Measurements from ENCODE around the gene UBE2E2.

Gene UBE2E2

GRCh38 chr3:23492057-23492456, 288.9 kb downstream of the UBE2E2 start:
- H3K4me1 ChIP-seq (ENCODE audit: control insufficient read depth, insufficient read depth, low read length): no peaks in the 10 kb centered on the region

GRCh38 chr3:23493889-23494288, 290.8 kb downstream of the UBE2E2 start:
- H3K9ac ChIP-seq (ENCODE audit: low read length): no peak overlapping the region
- no peak overlapping the region for H3K27ac ChIP-seq (ENCODE audit: low read depth, low read length)
- H3K27me3 ChIP-seq (ENCODE audit: control insufficient read depth, insufficient read depth, low read length): no peaks in the 10 kb centered on the region
- H3K4me3 ChIP-seq (ENCODE audit: low read length): no peak overlapping the region
- no peaks in the 10 kb centered on the region for H3K36me3 ChIP-seq (ENCODE audit: control insufficient read depth, insufficient read depth, low read length)
- no peaks in the 10 kb centered on the region for H3K4me1 ChIP-seq (ENCODE audit: control insufficient read depth, insufficient read depth, low read length)

More at GRCh38 chr3:23492057-23492456, 288.9 kb downstream of the UBE2E2 start:
- Histone ChIP-seq H3K27ac (ENCODE audit: low read depth, low read length) (no peak overlapping the region), H3K27me3 (ENCODE audit: control insufficient read depth, insufficient read depth, low read length) (no peaks in the 10 kb centered on the region), H3K9ac (ENCODE audit: low read length) (no peak overlapping the region), H3K36me3 (ENCODE audit: control insufficient read depth, insufficient read depth, low read length) (no peaks in the 10 kb centered on the region), H3K4me3 (ENCODE audit: low read length) (no peak overlapping the region)

- H3K27me3 ChIP-seq (ENCODE audit: control insufficient read depth, insufficient read depth, low read length): no peaks in the 10 kb centered on the region
- H3K36me3 ChIP-seq (ENCODE audit: control insufficient read depth, insufficient read depth, low read length): no peaks in the 10 kb centered on the region
- no peak overlapping the region for H3K9ac ChIP-seq (ENCODE audit: low read length)
- no peak overlapping the region for H3K27ac ChIP-seq (ENCODE audit: low read depth, low read length)
- H3K4me1 ChIP-seq (ENCODE audit: control insufficient read depth, insufficient read depth, low read length): no peaks in the 10 kb centered on the region
- no peak overlapping the region for H3K4me3 ChIP-seq (ENCODE audit: low read length)
Measured at GRCh38 chr3:23494967-23495366, 291.8 kb downstream of the UBE2E2 start.

GRCh38 chr3:23495507-23495906, 292.4 kb downstream of the UBE2E2 start:
- Histone ChIP-seq H3K27me3 (ENCODE audit: control insufficient read depth, insufficient read depth, low read length) (no peaks in the 10 kb centered on the region), H3K4me3 (ENCODE audit: low read length) (no peak overlapping the region), H3K27ac (ENCODE audit: low read depth, low read length) (no peak overlapping the region), H3K4me1 (ENCODE audit: control insufficient read depth, insufficient read depth, low read length) (no peaks in the 10 kb centered on the region), H3K36me3 (ENCODE audit: control insufficient read depth, insufficient read depth, low read length) (no peaks in the 10 kb centered on the region), H3K9ac (ENCODE audit: low read length) (no peak overlapping the region)

GRCh38 chr3:23496165-23496564, 293.0 kb downstream of the UBE2E2 start:
- no peaks in the 10 kb centered on the region for H3K4me1 ChIP-seq (ENCODE audit: control insufficient read depth, insufficient read depth, low read length)
- no peak overlapping the region for H3K9ac ChIP-seq (ENCODE audit: low read length)
- no peak overlapping the region for H3K27ac ChIP-seq (ENCODE audit: low read depth, low read length)

GRCh38 chr3:23497156-23497555, 294.0 kb downstream of the UBE2E2 start:
- Histone ChIP-seq H3K4me3 (ENCODE audit: low read length) (no peak overlapping the region), H3K27me3 (ENCODE audit: control insufficient read depth, insufficient read depth, low read length) (no peaks in the 10 kb centered on the region), H3K9ac (ENCODE audit: low read length) (no peak overlapping the region), H3K4me1 (ENCODE audit: control insufficient read depth, insufficient read depth, low read length) (no peaks in the 10 kb centered on the region), H3K27ac (ENCODE audit: low read depth, low read length) (no peak overlapping the region), H3K36me3 (ENCODE audit: control insufficient read depth, insufficient read depth, low read length) (no peaks in the 10 kb centered on the region)

More at GRCh38 chr3:23496165-23496564, 293.0 kb downstream of the UBE2E2 start:
- H3K36me3 ChIP-seq (ENCODE audit: control insufficient read depth, insufficient read depth, low read length): no peaks in the 10 kb centered on the region
- no peaks in the 10 kb centered on the region for H3K27me3 ChIP-seq (ENCODE audit: control insufficient read depth, insufficient read depth, low read length)
- H3K4me3 ChIP-seq (ENCODE audit: low read length): no peak overlapping the region

GRCh38 chr3:23501201-23501802, 298.2 kb downstream of the UBE2E2 start:
- Histone ChIP-seq H3K36me3 (ENCODE audit: control insufficient read depth, insufficient read depth, low read length) (no peaks in the 10 kb centered on the region), H3K9ac (ENCODE audit: low read length) (no peak overlapping the region), H3K4me3 (ENCODE audit: low read length) (no peak overlapping the region), H3K27ac (ENCODE audit: low read depth, low read length) (no peak overlapping the region), H3K4me1 (ENCODE audit: control insufficient read depth, insufficient read depth, low read length) (no peaks in the 10 kb centered on the region), H3K27me3 (ENCODE audit: control insufficient read depth, insufficient read depth, low read length) (no peaks in the 10 kb centered on the region)

- Histone ChIP-seq H3K9ac (ENCODE audit: low read length) (no peak overlapping the region), H3K4me1 (ENCODE audit: control insufficient read depth, insufficient read depth, low read length) (no peaks in the 10 kb centered on the region), H3K27ac (ENCODE audit: low read depth, low read length) (no peak overlapping the region), H3K27me3 (ENCODE audit: control insufficient read depth, insufficient read depth, low read length) (no peaks in the 10 kb centered on the region), H3K36me3 (ENCODE audit: control insufficient read depth, insufficient read depth, low read length) (no peaks in the 10 kb centered on the region), H3K4me3 (ENCODE audit: low read length) (no peak overlapping the region)
Measured at GRCh38 chr3:23508464-23508863, 305.3 kb downstream of the UBE2E2 start.

GRCh38 chr3:23518441-23518840, 315.3 kb downstream of the UBE2E2 start:
- H3K36me3 ChIP-seq (ENCODE audit: control insufficient read depth, insufficient read depth, low read length): no peaks in the 10 kb centered on the region
- no peaks in the 10 kb centered on the region for H3K27me3 ChIP-seq (ENCODE audit: control insufficient read depth, insufficient read depth, low read length)
- peaks cover 3% of the 10 kb centered on the region for H3K4me1 ChIP-seq (ENCODE audit: control insufficient read depth, insufficient read depth, low read length)
- H3K4me3 ChIP-seq (ENCODE audit: low read length): no peak overlapping the region
- H3K9ac ChIP-seq (ENCODE audit: low read length): no peak overlapping the region
- no peak overlapping the region for H3K27ac ChIP-seq (ENCODE audit: low read depth, low read length)

- H3K9ac ChIP-seq (ENCODE audit: low read length): no peak overlapping the region
- H3K36me3 ChIP-seq (ENCODE audit: control insufficient read depth, insufficient read depth, low read length): no peaks in the 10 kb centered on the region
- no peak overlapping the region for H3K4me3 ChIP-seq (ENCODE audit: low read length)
- no peak overlapping the region for H3K27ac ChIP-seq (ENCODE audit: low read depth, low read length)
- H3K27me3 ChIP-seq (ENCODE audit: control insufficient read depth, insufficient read depth, low read length): no peaks in the 10 kb centered on the region
- peaks cover 3% of the 10 kb centered on the region for H3K4me1 ChIP-seq (ENCODE audit: control insufficient read depth, insufficient read depth, low read length)
Measured at GRCh38 chr3:23519314-23520208, 316.4 kb downstream of the UBE2E2 start.

GRCh38 chr3:23527326-23527725, 324.2 kb downstream of the UBE2E2 start:
- Histone ChIP-seq H3K9ac (ENCODE audit: low read length) (no peak overlapping the region), H3K27me3 (ENCODE audit: control insufficient read depth, insufficient read depth, low read length) (no peaks in the 10 kb centered on the region), H3K27ac (ENCODE audit: low read depth, low read length) (no peak overlapping the region), H3K4me3 (ENCODE audit: low read length) (no peak overlapping the region), H3K4me1 (ENCODE audit: control insufficient read depth, insufficient read depth, low read length) (no peaks in the 10 kb centered on the region), H3K36me3 (ENCODE audit: control insufficient read depth, insufficient read depth, low read length) (no peaks in the 10 kb centered on the region)

GRCh38 chr3:23533596-23533995, 330.5 kb downstream of the UBE2E2 start:
- Histone ChIP-seq H3K27me3 (ENCODE audit: control insufficient read depth, insufficient read depth, low read length) (no peaks in the 10 kb centered on the region), H3K9ac (ENCODE audit: low read length) (no peak overlapping the region), H3K36me3 (ENCODE audit: control insufficient read depth, insufficient read depth, low read length) (no peaks in the 10 kb centered on the region), H3K4me1 (ENCODE audit: control insufficient read depth, insufficient read depth, low read length) (no peaks in the 10 kb centered on the region), H3K4me3 (ENCODE audit: low read length) (no peak overlapping the region), H3K27ac (ENCODE audit: low read depth, low read length) (no peak overlapping the region)

GRCh38 chr3:23533996-23534395, 330.9 kb downstream of the UBE2E2 start:
- no peak overlapping the region for H3K4me3 ChIP-seq (ENCODE audit: low read length)
- no peaks in the 10 kb centered on the region for H3K36me3 ChIP-seq (ENCODE audit: control insufficient read depth, insufficient read depth, low read length)
- H3K27ac ChIP-seq (ENCODE audit: low read depth, low read length): no peak overlapping the region
- no peak overlapping the region for H3K9ac ChIP-seq (ENCODE audit: low read length)
- no peaks in the 10 kb centered on the region for H3K27me3 ChIP-seq (ENCODE audit: control insufficient read depth, insufficient read depth, low read length)
- no peaks in the 10 kb centered on the region for H3K4me1 ChIP-seq (ENCODE audit: control insufficient read depth, insufficient read depth, low read length)

All from rectal smooth muscle tissue (tissue), 1 donor.